HG03175 (cell line): ENCODE data around the gene C8A.

Experiments used
- ATAC-seq: cut with Tn5 transposase; IDR thresholded peaks from one replicate; pipeline ENCODE4 v1.9.1; 2021; ENCODE audit warnings: mild to moderate bottlenecking, moderate library complexity; ENCODE audit not compliant: unreplicated experiment

The C8A gene

DNA sequence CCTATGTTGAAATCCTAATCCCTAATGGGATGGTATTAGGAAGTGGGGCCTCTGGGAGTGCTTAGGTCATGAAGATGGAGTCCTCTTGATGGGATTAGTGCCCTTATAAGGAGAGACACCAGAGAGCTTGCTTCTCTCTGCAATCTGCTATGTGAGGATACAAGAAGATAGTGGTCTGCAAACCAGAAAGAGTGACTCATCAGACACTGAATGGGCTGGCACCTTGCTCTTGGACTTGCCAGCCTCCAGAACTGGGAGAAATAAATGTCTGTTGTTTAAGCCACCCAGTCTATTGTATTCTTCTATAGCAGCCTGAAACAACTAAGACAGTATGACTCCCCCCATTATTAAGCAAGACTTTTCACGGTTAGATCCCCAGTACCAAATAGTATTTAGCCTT lies 67.9 kb downstream of the C8A start:
- ATAC-seq, result no peak

DNA sequence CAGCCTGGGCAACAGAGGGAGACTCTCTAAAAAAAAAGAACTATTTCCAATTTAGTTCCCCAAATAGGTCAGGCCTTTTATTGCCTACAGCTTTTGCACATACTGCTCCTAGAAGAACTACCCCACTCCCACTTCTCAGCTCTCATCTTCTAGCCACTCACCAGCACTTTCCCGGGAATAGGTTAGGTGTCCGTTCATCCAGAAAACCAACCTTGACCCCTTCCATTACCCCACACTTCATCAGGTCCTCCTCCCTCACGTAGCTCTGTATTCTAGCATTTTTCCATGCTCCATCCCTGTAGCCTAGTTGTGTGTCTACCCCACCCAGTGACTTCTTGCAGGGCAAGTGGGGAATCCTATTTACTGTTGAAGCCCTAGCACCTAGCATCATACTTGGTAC lies 68.6 kb downstream of the C8A start:
- no peak for ATAC-seq

DNA sequence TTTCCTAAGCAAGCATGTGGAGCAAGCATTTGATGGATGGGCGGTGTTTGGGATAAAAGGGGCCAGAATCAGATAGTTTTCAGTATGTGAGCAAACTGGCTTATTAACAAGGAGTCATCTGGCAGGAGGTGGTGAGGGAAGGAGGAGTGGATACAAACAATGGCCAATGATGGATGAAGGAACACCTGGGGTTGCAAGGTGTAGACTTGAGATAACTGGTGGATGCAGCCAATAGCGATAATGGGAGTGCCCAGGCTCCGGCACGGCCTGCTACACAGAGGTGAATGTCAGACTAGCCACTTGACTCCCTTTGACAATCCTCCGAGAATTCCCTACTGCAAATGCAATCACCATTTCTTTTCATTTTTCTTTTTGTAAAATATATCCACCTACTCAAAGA lies 69.5 kb downstream of the C8A start:
- no peak for ATAC-seq

GRCh38 chr1:56925193-56925592 lies 70.6 kb downstream of the C8A start:
- ATAC-seq, result no peak

GRCh38 chr1:56927171-56927570 lies 72.6 kb downstream of the C8A start:
- ATAC-seq, result no peak

DNA sequence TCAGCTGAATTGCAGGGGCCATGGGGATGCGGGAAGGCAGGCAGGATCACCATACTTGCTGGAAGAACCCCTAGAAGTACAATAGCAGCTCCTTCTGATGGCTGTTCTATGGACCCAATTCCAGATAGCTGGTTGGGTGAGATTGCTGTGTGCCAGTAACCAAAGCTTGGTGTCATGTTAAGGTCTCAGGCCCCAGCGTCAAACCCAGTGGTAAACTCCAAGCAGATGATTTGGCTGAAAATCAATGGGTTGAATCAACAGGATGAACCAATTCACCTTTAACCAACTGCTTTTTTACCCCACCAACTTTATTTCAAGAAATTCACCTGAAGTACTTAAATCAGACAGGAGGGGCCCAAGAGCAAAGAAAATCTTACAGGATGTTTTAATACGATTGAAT lies 73.4 kb downstream of the C8A start:
- no peak for ATAC-seq

DNA sequence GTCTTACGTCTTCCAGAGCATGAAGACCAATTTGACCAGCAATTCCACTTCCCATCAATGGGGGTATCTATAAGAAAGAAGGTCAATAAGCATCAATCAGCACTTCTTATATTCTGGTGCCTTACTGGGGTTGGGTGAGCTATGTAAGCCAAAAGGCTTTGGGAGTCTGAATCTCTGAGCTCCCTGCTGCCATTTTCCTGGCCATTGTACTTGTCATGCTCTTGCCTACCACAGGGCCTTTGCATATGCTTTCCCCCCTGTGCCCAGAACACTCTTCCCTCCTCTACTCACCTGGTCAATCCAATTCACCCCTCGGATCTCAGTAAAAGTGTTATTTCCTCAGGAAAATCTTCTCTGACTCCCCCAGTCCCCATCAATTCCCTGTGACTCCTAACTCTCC lies 74.9 kb downstream of the C8A start:
- no peak for ATAC-seq

DNA sequence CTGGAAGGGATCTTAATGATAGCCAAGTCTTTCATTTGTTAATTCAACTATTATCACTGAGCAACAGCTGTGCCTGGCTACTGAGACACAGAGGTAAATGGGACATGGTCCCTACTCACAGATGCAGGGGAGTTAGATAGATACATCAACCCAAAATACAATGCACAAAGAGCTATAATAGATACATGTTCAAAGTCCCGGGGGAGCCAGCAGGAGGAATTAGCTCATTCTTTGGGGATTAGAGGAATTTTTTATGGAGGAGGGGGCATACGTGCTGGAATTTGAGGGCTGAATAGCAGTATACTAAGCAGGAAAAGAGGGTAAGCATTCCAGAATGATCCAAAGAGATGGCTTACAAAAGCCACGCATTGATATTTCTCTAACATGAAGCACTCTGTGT lies 76.6 kb downstream of the C8A start:
- ATAC-seq, result no peak

DNA sequence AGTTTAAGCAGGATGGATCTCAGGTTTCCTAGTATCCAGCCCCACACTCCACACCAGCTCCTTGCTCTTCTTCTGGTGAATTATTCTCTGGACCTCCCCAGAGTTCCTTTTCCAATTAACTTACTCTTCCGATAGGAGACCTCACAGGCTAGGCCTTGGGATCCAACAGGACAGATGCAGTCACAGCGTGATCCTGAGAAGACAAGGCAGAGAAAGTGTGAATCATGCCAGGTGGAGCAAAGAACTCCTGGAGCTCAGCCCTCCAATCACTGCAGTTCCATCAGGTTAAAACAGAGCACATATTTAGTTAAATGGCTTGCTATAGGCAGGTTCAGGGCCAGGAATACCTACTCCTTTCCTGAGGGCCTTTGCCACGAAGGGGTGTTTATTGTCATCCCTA lies 77.1 kb downstream of the C8A start:
- no peak for ATAC-seq

- ATAC-seq, result no peak
These were observed 78.6 kb downstream of the C8A start for GRCh38 chr1:56933161-56933560.

DNA sequence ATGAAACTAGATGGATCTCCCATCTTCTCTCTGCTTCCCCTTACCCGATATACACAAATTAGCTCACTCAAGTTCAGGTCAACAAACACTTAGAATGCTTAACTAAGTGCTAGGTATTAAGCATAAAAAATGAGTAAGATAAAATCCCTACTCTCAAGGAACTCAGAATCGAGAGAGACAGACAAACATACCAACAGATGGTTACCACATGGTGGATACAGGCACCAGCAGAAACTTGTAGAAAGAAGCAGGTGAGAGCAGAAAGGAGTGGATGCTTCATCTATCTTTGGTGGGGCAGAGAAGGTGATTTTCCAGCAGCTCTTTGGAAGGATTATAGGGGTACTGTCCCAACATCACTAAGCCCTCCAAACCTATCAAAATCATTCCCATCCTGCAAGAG lies 79.0 kb downstream of the C8A start:
- ATAC-seq, result no peak

GRCh38 chr1:56934430-56935060 lies 79.9 kb downstream of the C8A start:
- no peak for ATAC-seq

GRCh38 chr1:56938646-56939045 lies 84.0 kb downstream of the C8A start:
- no peak for ATAC-seq

- no peak for ATAC-seq
These were observed 84.6 kb downstream of the C8A start for GRCh38 chr1:56939209-56939608.

- no peak for ATAC-seq
These were observed 85.4 kb downstream of the C8A start for GRCh38 chr1:56940039-56940438.

- no peak for ATAC-seq
These were observed 93.9 kb downstream of the C8A start for GRCh38 chr1:56948403-56949023.

- ATAC-seq, result no peak
These were observed 97.9 kb downstream of the C8A start for GRCh38 chr1:56952501-56952900.

GRCh38 chr1:56953386-56953785 lies 98.8 kb downstream of the C8A start:
- no peak for ATAC-seq

DNA sequence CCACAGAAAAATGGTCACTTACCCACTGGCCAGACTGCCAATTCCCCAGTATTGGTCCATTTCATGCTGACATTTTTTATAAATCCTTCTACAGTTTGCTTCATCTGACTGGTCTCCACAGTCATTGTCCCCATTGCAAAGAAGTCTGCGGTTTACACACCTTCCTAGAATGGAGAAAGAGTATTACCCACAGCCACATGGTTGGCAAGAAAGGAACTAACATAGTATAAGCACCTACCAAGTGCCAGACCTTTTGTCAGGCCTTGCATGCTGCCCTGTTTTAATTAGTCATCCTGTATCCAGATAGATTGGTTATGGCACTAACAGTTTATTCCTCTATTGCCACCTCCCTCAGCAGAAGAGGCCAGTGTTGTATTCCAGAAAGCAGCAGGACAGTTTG lies 100.1 kb downstream of the C8A start:
- ATAC-seq, result no peak

DNA sequence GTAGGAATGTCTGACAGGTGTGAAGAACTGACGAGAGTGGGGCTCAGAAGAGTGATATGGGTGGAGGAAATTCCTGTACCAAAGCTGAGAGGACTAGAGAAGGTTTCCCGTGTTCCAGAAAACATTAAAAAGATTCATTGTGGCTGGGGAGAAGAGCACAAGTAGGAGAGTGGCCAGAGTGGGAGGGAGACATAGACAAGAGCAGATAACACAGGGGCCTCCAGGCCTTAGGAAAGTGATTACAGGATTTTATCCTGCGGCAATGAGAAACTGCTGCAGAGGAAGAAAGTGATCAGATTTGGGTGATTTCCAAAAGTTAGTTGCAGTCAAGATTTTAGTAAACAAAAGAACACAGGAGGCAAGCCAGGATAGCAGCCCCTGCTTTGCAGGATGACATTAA lies 103.3 kb downstream of the C8A start:
- no peak for ATAC-seq

DNA sequence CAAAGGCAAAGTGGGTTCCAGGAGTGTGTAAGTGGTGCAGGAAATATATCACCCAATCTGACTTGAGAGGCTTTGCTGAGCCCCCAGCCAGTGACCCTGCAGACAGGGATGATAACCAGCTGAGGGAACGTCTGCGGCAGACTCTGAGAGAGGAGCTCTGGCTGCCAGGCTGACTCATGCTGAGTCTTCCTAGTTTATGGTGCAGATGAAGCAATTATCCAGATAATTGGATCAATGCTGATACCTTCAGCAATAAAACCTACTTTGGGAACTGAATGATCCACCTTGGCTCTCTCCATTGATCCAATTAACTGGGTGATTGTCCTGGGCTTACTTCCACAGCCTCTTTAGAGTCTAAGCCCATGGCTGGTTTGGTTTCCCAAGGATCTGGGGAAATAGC lies 103.9 kb downstream of the C8A start:
- no peak for ATAC-seq

DNA sequence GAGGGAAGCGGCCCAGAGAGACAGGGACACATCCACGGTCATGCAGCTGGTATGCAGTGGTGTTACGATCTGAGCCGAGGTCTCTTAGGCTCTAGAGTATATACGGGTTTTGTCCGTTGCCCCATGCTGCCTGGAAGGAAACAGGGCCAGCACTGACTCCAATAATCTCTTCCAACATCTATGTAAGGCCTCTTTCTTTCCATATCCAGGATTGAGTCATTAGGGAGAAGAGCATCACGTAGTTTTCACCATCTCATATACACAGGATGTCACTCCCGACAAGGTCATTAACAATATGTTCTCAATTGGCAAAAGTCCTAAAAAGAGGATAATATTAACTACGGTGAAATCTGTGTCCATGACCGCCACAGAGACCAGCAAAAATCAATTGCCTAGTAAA lies 106.8 kb downstream of the C8A start:
- no peak for ATAC-seq

DNA sequence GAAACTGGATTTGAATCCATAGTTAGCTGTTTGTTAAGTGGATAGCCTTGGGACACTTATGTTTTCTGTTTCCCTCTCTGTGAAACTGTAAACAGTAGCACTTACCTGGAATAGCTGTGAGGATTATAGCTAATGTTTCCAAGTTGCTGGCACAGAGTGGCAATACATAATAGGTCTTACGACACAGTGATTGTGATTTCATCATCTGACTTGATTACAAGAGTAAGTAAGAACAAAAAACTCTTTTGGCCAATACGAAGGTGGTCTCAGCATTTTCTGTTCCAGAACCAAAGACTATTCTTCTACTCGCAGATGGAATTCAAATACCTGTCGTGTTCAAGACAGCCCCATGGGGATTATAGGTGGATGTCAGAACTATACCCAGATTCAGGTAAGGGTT lies 109.1 kb downstream of the C8A start:
- no peak for ATAC-seq
